Midbrain (tissue), 1 donor: ENCODE measurements around the gene APC.
A peak's percentile ranks its signal among the peaks of the same experiment; 100 is the strongest.

Source experiments
- DNase-seq: peaks from one replicate; lab custom pipeline; 2025; lab: John Stamatoyannopoulos, UW

APC gene

DNA sequence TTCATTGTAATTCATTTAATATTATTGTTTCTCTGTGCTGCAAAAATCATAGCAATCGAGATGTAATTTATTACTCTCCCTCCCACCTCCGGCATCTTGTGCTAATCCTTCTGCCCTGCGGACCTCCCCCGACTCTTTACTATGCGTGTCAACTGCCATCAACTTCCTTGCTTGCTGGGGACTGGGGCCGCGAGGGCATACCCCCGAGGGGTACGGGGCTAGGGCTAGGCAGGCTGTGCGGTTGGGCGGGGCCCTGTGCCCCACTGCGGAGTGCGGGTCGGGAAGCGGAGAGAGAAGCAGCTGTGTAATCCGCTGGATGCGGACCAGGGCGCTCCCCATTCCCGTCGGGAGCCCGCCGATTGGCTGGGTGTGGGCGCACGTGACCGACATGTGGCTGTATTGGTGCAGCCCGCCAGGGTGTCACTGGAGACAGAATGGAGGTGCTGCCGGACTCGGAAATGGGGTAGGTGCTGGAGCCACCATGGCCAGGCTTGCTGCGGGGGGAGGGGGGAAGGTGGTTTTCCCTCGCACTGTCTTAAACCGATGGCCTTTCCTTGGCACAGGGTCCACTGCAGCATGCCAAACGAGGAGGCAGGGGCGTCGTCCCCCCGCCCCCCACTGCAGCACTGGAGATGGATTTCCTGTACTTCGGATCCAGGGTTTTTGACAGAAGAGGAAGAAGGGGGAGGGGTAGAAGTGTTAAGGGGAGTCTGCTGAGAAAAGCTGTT lies at the start of gene APC:
Gene APC, plus strand, starts transcription at position 423 of the 728 bp plus-strand sequence. CDS start 17,006 bp downstream, outside the sequence.
- DNase-seq, result peak; percentile 94

DNA sequence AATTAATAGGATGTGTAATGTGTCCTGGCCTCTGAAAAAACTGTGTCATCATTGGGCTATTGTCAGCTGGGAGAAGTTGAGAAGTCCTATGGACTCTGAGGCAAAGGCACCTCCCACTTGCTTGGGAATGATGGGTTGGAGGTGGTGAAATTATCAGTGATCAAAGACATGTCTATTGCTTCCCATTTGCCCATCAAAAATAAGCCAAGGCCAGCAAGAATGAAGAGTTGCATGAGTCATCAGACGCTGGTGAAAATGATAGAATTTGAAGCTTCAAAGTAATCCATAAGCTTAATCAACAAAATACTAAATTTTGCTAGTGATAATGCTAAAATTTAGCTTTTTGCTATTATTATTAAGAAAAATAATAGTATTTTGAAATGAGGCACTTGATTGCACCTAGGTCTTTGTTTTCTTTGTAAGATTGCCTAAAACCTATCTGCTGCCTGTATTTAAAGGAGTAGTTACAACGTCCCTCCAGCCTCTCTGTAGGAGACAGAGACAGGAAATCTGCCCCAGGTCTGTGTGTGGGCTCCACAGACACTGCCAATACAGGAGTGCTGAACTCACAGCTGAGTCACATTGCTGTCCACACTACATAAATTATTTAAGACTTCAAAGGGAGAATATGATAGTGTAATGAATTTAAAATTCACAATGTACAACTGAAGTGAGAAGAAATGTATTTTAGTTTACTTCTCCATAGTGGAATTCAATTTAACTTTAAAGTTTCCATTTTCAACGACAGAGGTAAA lies 48.4 kb upstream of the APC start:
- no peak for DNase-seq

DNA sequence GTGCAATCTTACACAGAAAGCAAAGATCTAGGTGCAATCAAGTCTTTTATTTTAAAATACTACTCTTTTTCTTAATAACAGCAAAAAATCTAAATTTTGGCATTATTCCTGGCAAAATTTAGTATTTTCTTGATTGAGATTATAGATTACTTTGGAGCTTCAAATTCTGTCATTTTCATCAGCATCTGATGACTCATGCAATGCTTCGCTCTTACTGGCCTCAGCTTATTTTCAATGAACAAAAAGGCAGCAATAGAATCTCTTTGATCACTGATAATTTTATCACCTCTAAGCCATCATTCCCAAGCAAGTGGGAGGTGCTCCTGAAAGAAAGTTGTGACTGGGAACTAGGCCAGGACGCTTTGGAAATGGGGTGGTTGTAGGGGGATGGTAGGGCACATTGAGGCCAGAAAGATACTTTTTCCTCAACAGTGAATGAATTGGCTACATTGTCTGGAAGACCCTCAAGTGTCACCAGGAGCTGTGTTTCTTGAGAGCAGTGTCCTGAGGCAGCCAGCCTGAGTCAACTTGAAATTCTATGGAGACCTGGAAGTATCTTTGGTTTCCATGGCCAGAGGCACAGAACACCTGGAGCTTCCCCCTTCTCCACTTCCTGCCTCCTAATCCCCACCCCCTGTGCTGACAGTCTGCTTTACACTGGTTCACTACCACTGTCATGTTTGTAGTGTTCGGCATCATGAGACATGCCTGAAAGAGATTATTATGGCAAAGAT lies 46.9 kb upstream of the APC start:
- DNase-seq, result no peak

DNA sequence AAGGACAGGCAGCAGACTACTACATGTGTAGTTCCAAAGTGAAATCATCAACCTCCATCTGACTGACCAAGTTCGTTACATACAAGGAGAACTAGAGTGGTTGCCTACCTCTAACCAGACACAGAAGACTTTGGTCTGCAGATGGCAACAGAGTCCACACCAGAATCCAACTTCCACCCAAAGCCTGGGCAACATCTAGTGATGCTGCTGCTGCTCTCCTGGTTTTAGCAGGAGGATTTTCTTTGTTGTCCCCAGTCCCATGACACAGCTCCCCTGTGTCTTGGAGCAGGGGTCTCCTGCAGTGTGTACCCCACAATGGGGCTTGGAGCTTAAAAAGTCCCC lies 46.4 kb upstream of the APC start:
- DNase-seq, result peak; percentile 5

DNA sequence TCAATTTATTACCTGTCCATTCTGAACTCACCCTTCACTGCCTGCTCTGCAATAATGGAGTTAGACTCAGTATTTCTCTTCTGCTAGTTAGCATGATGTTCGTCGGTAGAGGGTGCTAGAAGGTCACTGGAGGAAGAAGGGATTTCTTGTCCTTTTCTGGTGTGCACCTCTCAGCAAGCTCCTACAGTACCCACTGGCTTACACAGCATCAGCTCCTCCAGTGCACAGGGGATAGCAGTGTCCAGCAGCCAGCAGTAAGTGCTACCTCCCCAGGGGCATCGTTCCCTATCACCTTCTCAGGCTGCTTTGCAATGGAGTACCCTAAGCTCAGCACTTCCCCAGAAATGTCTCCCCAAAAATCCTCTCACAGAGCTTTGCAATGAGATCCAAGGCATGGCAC lies 45.9 kb upstream of the APC start:
- no peak for DNase-seq

DNA sequence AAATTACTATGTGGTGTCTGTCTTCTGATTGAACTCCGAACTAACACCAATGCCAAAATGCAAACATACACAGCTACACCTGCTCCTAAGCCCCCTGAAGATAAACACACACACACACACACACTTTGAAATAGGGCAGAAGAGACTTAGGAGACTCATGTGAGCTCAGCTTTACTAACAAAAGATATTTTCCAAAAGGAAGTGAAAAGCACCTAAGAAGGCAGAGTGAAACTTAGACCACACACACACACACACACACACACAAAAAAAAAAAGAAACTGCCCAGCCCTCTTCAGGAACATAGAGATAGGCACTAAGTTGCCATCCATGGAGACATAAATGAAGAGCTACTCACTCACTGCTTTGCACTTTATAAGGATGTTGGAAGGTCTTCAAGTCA lies 45.2 kb upstream of the APC start:
- no peak for DNase-seq

DNA sequence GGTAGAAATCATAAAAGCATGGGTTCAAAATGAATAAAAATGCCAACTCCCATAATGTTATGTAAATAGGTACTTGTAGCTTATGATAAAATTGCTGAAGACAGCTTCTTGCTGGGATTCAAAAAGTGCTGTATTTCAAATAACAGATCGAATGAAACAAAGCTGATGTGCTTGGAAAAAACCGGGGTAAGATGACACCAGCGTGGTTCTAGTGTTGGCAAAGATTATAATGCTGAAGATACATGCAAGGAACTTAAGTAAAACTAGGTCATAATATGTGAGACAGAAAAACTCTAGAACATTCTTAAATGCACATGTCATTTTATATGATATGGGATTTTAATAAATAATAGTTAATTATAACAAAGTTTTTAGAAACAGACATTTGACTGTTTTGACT lies 44.4 kb upstream of the APC start:
- no peak for DNase-seq

DNA sequence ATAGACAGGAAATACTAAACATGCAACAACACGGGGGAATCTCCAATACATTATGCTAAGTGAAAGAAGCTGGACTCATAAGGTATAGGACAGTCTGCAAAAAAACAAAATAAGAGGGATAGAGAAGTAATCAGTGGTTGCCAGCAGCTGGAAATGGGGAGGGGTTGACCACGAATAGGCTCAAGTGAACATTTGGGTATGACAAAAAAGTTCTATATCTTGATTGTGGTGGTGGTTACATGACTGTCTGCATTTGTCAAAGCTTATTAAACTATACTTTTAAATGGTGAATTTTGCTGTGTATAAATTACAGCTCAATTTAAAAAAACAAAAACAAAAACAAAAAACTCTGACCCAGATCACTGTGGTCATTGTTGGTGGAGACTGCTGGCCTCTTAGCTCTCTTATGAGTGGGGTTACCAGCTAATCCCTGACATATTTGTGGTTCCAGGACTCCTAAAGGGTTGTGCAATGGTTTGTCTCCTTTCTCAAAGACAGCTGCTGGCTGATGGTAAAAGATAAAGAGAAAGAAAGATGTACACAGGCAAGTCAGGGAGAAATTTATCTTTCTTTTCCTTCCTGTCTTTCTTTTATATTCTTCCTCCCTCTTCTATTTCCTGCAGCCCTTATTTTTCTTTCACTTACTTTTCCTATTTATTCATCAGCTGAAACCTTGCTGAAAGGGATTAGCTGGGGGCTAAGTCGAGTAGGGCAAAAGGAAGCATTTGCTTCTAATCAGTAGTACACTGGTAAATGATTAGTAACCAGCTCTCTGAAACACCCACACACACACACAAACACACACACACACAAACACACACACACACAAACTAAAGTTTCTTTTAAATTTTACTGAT lies 42.6 kb upstream of the APC start:
- no peak for DNase-seq

DNA sequence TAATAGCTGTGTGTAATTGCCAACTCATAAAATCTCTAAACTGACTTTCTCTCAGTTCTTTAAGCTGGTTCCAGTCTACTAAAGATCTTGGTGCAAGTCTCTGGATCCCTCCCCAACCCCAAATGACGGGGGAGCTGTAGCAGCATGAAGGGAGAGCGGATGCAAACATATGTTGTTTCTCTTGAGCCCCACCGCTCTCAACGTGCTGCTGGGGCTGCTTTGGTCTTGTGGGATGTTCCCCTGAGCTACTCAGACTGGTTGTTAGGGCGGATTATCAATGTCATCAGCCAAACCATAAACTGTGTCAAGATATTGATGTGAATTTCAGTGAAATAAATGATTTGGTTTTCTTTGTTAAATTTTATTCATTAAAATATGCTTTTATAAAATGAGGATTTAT lies 40.9 kb upstream of the APC start:
- no peak for DNase-seq

DNA sequence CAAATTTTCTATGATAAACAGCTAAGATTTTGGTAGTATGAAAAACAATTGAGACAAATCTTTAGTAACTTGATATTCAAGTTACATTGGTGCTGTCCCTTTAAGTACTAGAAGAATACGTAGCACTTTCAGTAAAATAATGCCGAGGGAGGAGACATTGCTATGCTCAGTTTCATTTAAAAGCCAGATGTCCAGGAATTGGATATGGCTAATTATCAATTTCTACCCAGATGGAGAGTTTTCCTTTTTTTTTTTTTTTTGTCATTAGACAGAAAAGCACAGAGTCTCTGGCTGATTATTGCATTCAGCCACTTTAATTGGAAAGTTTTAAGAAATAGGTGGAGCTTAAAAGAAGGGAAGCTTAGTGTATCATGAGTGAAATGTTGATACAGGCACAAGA lies 40.4 kb upstream of the APC start:
- no peak for DNase-seq

DNA sequence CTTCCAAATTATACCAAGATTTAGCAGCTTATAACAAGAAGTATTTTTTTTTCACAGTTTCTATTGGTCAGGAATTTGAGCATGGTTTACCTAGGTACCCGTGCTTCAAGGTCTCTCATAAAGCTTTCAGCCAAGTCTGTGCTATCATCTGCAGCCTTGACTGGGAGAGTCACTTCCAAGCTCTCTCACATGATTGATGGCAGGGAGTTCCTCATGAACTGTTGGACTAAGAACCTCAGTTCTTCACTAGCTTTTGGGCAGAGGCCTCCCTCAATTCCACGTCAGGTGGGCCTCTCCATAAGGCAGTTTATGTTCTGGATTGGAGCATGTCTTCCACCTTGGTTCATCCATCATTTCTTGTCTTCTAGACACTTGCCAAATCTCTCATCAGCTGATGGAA lies 39.9 kb upstream of the APC start:
- DNase-seq, result no peak

DNA sequence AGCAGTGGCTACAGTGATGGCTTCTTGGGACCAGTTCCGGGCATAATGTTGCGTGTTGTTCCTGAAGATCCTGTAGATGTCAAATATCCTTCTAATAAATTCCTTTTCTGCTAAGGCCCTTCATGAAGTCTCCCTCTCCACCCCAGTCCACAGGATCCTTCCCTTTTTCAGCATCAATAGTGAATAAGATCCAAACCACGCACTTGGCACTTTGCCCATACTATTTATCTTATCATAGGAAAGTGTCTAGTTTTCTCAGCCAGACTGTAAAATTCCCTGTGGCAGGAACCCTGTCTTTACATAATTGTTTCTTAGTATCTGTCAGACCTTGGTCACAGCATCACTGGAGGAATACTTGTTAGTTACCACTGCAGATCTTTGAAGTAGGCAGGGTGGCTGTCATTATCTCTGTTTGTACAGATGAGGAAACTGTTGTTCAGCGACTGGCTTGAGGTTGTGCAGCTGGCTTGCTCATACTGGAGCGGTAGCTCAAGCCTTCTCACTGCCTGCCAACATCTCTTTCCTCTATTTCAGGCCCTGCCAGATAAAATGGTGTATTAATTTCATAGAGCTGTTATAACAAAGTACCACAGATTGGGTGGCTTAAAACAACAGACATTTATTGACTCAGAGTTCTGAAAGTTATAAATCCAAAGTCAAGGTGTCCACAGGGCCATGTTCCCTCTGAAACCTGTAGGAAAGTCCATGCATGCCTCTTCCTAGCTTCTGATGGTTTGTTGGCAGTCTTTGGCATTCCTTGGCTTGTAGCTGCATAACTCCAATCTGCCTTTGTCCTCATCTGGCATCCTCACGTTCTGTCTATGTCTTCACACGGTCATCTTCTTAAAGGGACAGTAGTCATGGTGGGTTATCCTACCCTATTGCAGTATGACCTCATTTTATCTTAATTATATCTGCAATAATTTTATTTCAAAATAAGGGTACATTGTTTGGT lies 33.5 kb upstream of the APC start:
- no peak for DNase-seq

DNA sequence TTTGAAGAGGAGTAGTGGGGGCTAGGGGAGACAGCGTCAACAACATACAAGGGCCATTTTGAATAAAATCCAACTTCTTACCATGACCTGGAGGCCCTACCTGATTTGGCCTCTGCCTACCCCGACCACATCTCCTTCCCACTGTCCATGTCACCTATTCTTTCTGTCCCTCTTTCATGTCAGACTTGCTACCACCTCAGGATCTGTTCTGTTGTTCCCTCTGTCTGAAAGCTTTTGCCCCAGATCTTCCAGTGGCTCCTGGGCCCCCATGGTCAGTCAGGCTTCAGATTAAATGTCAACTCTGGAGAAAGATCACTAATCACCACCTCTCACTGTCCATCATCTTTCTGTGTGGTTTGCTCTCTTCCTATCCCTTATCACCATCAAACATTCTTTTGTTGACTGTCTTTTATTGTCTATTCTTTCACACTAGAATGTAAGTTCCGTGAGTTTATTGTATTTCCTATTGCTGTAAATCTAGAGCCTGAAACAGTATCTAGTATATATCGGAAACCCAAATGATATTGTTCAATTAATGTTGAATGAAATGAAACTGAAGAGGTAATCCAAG lies 31.2 kb upstream of the APC start:
- no peak for DNase-seq

DNA sequence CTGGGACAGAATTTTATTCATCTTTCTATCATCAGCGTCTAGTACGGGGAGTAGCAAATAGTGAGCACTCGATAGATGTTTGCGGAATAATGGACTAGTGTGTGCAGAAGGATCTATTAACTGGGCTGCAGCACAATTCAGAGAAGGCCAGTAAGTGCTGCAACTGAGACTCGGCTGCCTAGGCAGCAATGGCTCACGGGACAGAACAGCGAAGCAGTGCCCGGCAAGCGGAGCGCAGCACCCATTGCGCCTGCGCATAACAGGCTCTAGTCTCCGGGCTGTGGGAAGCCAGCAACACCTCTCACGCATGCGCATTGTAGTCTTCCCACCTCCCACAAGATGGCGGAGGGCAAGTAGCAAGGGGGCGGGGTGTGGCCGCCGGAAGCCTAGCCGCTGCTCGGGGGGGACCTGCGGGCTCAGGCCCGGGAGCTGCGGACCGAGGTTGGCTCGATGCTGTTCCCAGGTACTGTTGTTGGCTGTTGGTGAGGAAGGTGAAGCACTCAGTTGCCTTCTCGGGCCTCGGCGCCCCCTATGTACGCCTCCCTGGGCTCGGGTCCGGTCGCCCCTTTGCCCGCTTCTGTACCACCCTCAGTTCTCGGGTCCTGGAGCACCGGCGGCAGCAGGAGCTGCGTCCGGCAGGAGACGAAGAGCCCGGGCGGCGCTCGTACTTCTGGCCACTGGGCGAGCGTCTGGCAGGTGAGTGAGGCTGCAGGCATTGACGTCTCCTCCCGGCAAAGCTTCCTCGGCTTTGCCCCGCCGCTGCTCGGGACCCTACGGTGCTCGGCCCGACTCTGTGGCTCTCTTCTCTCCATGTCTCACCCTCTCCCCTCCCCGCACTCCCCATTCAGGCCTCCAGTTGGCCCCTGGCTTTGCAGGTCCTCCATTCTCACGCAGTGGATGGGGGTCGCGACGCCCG lies 30.2 kb upstream of the APC start:
- DNase-seq, result peak; percentile 97

DNA sequence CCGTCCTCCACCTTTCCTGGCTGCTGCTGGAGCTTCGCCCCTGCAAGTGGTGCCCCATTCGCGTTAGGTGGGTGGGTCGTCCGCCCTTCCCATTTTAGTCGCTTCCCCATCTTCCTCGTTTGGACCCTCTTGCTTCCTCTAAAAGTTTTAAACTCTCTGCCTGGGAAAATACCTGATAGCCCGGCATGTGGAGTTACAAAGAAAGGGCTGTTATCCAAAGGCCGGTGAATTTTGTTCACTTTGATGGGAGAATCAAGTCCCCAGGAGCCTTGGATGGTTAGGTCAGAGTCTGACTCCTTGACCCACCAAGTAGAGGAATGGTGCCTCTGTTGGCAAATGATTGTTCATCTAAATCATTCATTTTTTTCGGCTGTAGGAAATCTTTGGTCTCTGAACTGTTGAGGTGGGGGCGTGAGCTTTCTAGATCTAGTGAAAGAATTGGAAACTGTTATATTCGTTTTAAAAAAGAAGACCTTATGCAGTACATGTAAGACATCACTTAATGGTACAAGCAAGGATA lies 29.5 kb upstream of the APC start:
- DNase-seq, result peak; percentile 50

DNA sequence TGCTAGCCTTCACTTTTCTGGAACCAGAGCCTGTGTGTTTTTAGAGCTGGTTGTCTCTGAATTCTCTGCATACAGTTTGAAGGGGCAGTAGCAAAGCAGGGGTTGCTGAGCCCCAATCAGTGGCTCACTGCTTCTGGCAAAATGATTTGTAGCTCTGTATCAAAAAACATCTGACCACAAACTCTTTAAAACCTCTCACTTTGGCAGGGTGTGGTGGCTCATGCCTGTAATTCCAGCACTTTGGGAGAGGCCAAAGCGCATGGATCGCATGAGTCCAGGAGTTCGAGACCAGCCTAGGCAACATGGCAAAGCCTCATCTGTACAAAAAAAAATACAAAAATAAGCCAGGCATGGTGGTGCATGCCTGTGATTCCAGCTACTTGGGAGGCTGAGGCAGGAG lies 28.3 kb upstream of the APC start:
- no peak for DNase-seq

DNA sequence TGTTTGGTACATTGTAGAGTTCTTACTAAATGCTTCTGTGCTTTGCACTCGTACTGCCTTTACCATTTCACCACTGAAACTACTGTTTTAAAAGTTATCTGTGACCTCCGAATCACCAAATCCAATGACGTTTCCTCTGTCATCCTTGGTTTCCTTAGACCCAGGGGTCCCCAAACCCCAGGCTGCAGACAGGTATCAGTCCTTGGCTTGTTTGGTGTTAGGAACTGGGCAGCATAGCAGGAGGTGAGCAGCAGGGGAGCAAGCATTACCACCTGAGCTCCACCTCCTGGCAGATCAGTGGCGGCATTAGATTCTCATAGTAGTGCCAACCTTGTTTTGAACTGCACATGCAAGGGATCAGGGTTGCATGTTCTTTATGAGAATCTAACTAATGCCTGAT lies 26.8 kb upstream of the APC start:
- DNase-seq, result no peak

DNA sequence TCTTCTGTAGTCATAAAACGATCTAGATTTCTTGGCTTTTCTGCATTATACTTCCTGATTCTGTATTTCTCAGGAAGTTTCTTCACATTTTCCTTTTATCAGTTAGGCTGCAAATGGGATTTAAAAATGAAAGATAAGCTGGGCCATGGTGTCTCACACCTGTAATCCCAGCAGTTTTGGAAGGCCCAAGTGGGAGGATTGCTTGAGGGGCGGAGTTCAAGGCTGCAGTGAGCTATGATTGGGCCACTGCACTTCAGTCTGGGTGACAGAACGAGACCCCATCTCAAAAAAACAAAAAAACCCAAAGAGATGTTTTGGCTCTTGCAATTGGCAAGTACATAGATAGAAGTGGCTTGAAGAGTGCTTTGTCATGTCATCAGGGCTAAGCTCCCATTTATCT lies 26.2 kb upstream of the APC start:
- DNase-seq, result no peak

DNA sequence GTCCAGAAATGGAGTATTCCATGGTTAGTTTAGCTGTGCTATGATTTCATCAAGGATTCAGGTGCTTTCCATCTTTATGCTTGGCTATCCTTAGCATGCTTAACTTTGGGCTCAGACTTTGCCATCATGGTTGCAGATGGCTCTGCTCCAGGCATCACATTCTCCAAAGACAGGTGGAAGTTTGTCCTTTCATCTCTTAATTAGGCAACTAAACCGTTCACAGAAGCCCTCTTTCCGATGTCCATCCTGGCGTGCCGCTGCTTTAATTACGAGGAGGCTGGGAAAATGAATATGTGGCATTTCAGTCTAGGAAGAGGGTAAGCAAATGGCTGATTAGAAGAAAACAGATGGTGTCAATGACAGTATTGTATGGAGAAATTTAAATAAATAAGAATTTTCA lies 24.5 kb upstream of the APC start:
- DNase-seq, result no peak
